Measurements from ENCODE around the gene CSTPP1. TPM values are rescaled to one million over a fixed set of nuclear protein-coding genes. Genes with fewer than 3 reads are reported as not detected.

The CSTPP1 gene
- total RNA-seq, 1 donor from 2014 or later = 66.1 TPM

DNA sequence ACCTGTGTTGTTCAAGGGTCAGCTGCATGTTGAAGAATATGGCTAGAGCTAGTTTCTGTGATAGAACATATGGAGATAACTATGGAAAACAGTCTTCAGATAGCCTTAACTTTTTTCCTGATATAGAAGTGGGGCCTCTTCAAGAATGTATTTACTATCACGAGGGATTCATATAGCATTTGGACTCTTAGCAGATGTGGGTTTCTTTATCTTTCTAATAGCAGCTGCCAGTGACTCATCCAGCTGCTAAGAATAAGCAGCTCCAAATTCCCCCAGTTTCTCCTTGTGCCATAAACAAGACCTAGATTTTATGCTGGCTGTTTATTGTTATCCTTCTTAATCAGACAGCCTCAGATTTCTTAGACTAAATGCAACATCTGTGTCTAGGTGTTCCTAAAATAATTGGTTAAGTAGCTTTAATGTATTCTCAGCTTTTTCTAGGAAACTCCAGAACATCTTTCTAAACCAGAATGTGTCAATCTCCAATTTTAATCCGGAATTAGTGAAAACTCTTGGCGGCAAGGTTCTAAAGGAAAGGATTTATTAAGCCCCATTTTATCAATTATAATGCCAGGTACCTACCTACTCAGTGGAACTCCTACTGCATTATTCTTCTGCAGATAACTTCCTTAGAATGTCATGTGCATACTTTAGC lies 119.8 kb downstream of the CSTPP1 start:
- no peak overlapping the region for H3K4me3 Mint-ChIP-seq (ENCODE audit: low read depth)
- DNase-seq (ENCODE audit: low spot score, unreplicated experiment) = no peak
- TF ChIP-seq, protein P1, sequence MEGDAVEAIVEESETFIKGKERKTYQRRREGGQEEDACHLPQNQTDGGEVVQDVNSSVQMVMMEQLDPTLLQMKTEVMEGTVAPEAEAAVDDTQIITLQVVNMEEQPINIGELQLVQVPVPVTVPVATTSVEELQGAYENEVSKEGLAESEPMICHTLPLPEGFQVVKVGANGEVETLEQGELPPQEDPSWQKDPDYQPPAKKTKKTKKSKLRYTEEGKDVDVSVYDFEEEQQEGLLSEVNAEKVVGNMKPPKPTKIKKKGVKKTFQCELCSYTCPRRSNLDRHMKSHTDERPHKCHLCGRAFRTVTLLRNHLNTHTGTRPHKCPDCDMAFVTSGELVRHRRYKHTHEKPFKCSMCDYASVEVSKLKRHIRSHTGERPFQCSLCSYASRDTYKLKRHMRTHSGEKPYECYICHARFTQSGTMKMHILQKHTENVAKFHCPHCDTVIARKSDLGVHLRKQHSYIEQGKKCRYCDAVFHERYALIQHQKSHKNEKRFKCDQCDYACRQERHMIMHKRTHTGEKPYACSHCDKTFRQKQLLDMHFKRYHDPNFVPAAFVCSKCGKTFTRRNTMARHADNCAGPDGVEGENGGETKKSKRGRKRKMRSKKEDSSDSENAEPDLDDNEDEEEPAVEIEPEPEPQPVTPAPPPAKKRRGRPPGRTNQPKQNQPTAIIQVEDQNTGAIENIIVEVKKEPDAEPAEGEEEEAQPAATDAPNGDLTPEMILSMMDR (IDR thresholded peaks at IDR 0.05; ENCODE audit: unreplicated experiment) = no peak
- no peak overlapping the region for H3K27ac Mint-ChIP-seq
- H3K36me3 Mint-ChIP-seq (ENCODE audit: insufficient read depth) = peaks cover 23% of the 10 kb centered on the region
- H3K9me3 Mint-ChIP-seq (ENCODE audit: low read depth) = peaks cover 7% of the 10 kb centered on the region
- H3K4me1 Mint-ChIP-seq (ENCODE audit: low read depth) = peaks cover 21% of the 10 kb centered on the region
- H3K27me3 Mint-ChIP-seq = no peaks in the 10 kb centered on the region

DNA sequence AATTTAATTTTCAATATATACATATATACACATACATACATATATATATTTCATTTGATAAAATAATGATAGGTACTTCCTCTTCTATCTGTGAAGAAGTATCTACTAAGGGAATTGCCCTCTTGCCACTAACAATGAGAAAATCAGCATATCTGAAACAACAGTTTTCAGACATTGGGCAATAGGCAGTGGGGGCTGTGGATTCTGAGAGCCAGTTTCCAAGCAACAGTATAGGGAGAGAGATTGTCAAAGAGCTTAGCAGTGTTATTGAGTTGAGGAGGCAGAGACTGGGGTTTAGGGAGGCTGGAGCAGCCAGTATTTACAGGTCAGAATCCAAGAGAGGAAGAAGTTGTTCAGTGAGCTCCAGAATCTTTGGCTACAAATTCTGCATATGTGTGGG lies 120.8 kb downstream of the CSTPP1 start:
- Mint-ChIP-seq H3K27me3 (no peaks in the 10 kb centered on the region), H3K4me3 (ENCODE audit: low read depth) (no peak overlapping the region), H3K27ac (no peak overlapping the region), H3K9me3 (ENCODE audit: low read depth) (peaks cover 7% of the 10 kb centered on the region), H3K4me1 (ENCODE audit: low read depth) (peaks cover 27% of the 10 kb centered on the region), H3K36me3 (ENCODE audit: insufficient read depth) (peaks cover 23% of the 10 kb centered on the region)
- DNase-seq (ENCODE audit: low spot score, unreplicated experiment) = no peak
- TF ChIP-seq, protein P1 (IDR thresholded peaks at IDR 0.05; ENCODE audit: unreplicated experiment) = no peak

DNA sequence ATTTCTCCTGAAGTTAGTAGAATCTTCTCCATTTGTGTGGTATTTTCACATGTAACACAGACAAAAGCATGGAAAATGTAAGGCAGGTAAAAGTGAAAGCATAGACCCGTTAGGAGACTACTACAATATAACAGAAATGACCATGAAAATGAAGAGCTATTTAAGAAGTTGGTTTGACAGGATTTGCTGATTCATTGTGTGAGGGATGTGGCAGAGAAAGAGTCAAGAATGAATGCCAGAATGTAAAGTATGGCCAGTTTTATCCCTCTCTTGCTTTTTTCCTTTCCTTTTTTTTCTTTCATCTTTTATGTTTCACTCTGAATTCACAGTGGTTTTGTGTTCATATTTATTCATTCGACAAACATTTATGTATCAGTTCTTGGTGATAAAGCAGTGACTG lies 124.2 kb downstream of the CSTPP1 start:
- no peak for DNase-seq (ENCODE audit: low spot score, unreplicated experiment)
- no peaks in the 10 kb centered on the region for H3K27me3 Mint-ChIP-seq
- H3K27ac Mint-ChIP-seq = no peak overlapping the region
- no peak overlapping the region for H3K4me3 Mint-ChIP-seq (ENCODE audit: low read depth)
- H3K36me3 Mint-ChIP-seq (ENCODE audit: insufficient read depth) = peaks cover 22% of the 10 kb centered on the region
- TF ChIP-seq, protein P1 (IDR thresholded peaks at IDR 0.05; ENCODE audit: unreplicated experiment) = no peak
- peaks cover 21% of the 10 kb centered on the region for H3K4me1 Mint-ChIP-seq (ENCODE audit: low read depth)
- H3K9me3 Mint-ChIP-seq (ENCODE audit: low read depth) = peaks cover 7% of the 10 kb centered on the region

DNA sequence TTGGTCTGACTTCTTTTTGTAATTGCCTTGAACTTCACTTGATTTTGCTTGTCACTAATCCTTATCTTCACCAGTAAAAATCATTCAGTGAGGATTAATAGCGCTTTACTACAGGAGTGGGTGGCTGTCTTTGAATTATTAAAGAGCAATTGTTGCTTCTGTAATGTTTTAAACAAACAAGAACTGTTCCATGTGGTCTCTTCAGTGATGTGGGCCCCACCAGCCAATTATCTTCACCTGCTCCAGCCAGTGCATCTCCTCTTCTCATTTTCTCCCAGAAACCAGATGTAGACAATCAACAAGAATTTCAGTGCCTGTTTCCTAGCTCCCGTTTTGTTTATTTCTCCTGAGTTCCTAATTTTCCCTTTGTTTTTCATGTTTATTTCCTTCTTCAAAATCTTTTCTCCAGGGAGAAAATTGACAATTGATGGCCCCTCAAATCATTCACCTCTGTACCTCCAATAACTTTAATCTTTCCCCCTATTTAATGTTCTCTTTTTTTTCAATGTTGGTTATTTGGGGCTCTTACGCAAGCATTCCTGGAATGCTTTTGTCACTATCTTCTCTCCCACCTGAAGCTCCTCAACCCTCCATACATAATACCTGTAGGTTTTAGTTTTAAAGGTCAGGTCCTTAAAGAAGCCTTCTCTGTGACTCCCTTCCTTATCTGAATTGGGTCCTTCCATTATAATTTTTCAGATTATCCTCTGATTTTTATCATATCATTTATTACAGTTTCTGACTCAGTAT lies 125.0 kb downstream of the CSTPP1 start:
- no peak overlapping the region for H3K4me3 Mint-ChIP-seq (ENCODE audit: low read depth)

DNA sequence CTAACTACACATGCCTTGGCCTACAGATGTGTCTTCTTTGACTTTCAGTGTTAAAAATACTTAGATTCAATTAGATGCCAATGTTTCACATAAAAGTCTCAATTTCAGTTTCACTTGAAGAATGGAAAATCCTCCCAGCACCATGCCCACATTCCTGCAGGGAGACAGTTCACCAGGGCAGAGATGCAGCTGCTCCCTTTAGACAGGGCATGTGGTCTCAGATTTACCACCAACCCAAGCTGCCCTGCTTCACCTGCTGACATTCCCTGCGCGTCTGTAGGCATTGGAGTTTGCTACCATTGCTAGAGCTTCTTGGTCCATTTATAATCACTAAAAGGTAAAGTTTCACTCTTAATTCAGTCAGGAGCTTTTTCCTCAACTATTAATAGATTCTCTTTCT lies 126.2 kb downstream of the CSTPP1 start:
- H3K9me3 Mint-ChIP-seq (ENCODE audit: low read depth) = peaks cover 3% of the 10 kb centered on the region
- TF ChIP-seq, protein P1 (IDR thresholded peaks at IDR 0.05; ENCODE audit: unreplicated experiment) = no peak
- H3K27me3 Mint-ChIP-seq = no peaks in the 10 kb centered on the region
- H3K4me3 Mint-ChIP-seq (ENCODE audit: low read depth) = no peak overlapping the region
- peak overlapping the region; percentile 41 for H3K27ac Mint-ChIP-seq
- no peak for DNase-seq (ENCODE audit: low spot score, unreplicated experiment)
- H3K4me1 Mint-ChIP-seq (ENCODE audit: low read depth) = peaks cover 18% of the 10 kb centered on the region
- peaks cover 18% of the 10 kb centered on the region for H3K36me3 Mint-ChIP-seq (ENCODE audit: insufficient read depth)

More for the DNA sequence above, 125.0 kb downstream of the CSTPP1 start:
- H3K9me3 Mint-ChIP-seq (ENCODE audit: low read depth) = peaks cover 7% of the 10 kb centered on the region
- no peak for DNase-seq (ENCODE audit: low spot score, unreplicated experiment)
- peaks cover 22% of the 10 kb centered on the region for H3K36me3 Mint-ChIP-seq (ENCODE audit: insufficient read depth)
- TF ChIP-seq, protein P1 (IDR thresholded peaks at IDR 0.05; ENCODE audit: unreplicated experiment) = no peak
- peak overlapping the region; percentile 8 for H3K27ac Mint-ChIP-seq
- H3K27me3 Mint-ChIP-seq = no peaks in the 10 kb centered on the region
- H3K4me1 Mint-ChIP-seq (ENCODE audit: low read depth) = peaks cover 15% of the 10 kb centered on the region

Data from progenitor cell of endocrine pancreas (in vitro differentiated cells).